HG02852 (cell line): Measurements from ENCODE around the gene CFAP210.
"Not testable (repeated sequence)": the region's sequence is repeated elsewhere in the genome, so short reads cannot be mapped to it uniquely, and the experiment has no call there.

Source experiments
- ATAC-seq: cut with Tn5 transposase; IDR thresholded peaks from one replicate; pipeline ENCODE4 v1.9.1; 2021; ENCODE audit warnings: mild to moderate bottlenecking, moderate library complexity; ENCODE audit not compliant: unreplicated experiment

Gene CFAP210

DNA sequence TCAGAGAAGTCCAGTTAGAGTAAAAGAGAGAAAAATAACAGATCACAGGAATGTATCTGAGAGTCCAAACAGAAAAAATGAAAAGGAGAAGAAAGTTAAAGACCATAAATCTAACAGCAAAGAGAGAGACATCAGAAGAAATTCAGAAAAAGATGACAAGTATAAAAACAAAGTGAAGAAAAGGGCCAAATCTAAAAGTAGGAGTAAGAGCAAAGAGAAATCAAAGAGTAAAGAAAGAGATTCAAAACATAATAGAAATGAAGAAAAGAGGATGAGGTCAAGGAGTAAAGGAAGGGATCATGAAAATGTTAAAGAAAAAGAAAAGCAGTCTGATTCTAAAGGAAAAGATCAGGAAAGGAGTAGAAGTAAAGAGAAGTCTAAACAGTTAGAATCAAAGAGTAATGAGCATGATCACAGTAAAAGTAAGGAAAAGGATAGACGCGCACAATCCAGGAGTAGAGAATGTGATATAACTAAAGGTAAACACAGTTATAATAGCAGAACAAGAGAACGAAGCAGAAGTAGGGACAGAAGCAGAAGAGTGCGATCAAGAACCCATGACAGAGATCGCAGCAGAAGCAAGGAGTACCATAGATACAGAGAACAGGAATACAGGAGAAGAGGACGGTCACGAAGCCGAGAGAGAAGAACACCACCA lies 57.6 kb downstream of the CFAP210 start:
- ATAC-seq = no peak

GRCh38 chr2:169625781-169626180 lies 68.4 kb downstream of the CFAP210 start:
- ATAC-seq = no peak

DNA sequence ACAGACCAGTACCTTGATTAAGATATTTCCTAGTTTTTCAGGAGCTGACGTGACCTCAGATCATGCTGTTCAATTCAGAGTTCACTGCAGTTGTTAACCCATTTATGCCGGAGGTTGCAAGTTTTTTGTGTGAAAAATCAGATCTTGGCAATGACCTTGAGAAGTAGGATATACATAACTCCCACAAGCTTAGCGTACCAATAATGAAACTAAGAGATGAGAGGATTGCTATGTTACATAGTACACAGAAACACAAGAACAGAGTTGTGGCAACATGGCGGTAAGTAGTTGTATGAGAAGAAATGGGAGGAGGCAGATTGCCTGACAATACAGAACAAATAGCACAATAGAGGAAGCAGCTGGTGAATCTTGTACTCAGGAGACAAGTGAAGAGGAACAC lies 71.0 kb downstream of the CFAP210 start:
- ATAC-seq = no peak

GRCh38 chr2:169620509-169620908 lies 73.7 kb downstream of the CFAP210 start:
- ATAC-seq = no peak

GRCh38 chr2:169619946-169620345 lies 74.3 kb downstream of the CFAP210 start:
- no peak for ATAC-seq

- ATAC-seq = not testable (repeated sequence)
These were observed 78.2 kb downstream of the CFAP210 start for GRCh38 chr2:169615982-169616381.

DNA sequence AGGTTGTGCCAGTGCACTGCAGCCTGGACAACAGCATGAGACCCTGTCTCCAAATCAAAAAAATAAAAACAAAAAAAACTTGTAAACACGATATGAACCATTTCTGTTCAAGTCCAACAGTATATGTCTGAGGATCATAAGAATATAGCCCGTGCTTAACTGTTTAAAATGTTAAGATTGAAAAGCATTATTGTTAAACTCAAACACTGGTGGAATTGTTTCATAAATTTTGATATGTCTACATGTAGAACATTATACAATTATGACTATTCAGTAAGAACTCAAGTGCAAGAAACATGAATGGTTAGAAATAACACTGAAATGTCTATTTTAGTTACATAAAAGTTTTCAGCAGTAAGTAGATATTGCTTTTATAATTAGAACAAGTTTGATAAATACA lies 80.3 kb downstream of the CFAP210 start:
- no peak for ATAC-seq

DNA sequence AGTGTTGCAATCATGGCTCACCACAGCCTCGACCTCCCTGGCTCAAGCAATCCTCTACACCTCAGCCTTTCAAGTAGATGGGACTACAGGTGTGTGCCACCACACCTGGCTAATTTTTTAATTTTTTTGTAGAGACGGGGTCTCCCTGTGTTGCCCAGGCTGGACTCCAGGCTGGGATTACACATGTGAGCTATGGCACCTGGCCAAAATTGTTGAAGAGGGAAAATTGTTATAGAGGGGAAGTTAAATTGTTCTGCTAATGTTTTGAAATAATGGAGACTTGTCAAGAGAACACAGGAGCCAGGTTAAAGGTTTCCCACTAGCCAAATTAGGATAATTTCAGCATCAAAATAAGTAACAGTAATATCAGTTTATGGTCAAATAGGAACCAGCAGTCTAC lies 84.9 kb downstream of the CFAP210 start:
- ATAC-seq = no peak

DNA sequence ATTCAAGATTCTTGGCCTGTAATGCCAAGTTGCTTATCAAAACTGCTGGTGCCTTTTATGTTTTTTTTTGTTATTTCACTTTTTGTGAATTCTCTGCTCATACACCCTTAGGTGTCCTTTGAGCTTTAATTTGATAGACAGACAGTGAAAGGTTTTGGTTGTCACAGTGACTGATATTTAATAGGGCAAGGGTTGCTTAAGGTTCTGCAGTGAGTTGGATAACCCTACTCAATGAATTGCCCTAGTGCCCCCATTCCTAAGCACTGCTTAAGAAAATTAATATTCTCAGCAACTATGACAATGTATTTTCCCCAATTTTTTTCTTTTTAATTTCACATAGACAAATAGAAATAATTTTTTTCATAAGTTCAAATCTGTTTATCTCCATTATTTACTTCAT lies 94.6 kb downstream of the CFAP210 start:
- ATAC-seq = no peak

GRCh38 chr2:169598982-169599381 lies 95.2 kb downstream of the CFAP210 start:
- ATAC-seq = no peak

- ATAC-seq = not testable (repeated sequence)
These were observed 97.7 kb downstream of the CFAP210 start for GRCh38 chr2:169596546-169596945.
